PC-3 (cell line): ENCODE data around the gene SMYD3.

Experiments used
- CTCF ChIP-seq: fragments of 300-600 bp; sonication (generic); conservative IDR thresholded peaks from 2 replicates; pipeline ENCODE4 v1.5.1; 2017; ENCODE audit warnings: antibody characterized with exemption, low read depth, mild to moderate bottlenecking, low read length
- EZH2 ChIP-seq: fragments of 300-600 bp; sonication (generic); IDR thresholded peaks from one replicate; pipeline ENCODE4 v1.6.1; 2017; ENCODE audit warnings: antibody characterized with exemption, mild to moderate bottlenecking, low read length; ENCODE audit not compliant: unreplicated experiment

- no peak for TF ChIP-seq EZH2
- no peak for TF ChIP-seq CTCF
Measured at GRCh38 chr1:245859493-245860114, 647.5 kb downstream of the SMYD3 start.
